Progenitor cell of endocrine pancreas (in vitro differentiated cells): ENCODE measurements around the gene ATG2B. TPM values are rescaled to one million over a fixed set of nuclear protein-coding genes. Genes with fewer than 3 reads are reported as not detected.

Source experiments
- DNase-seq: peaks from one replicate; pipeline ENCODE4 v3.0.0; 2021; ENCODE audit warnings: low spot score; ENCODE audit not compliant: unreplicated experiment
- H3K27ac Mint-ChIP-seq: 2 replicates; pipeline ENCODE4 v1.8.0; 2021; ENCODE audit warnings: mild to moderate bottlenecking, moderate library complexity, mixed read lengths
- H3K27me3 Mint-ChIP-seq: 2 replicates; pipeline ENCODE4 v1.8.0; 2021; ENCODE audit warnings: mixed read lengths
- H3K36me3 Mint-ChIP-seq: 2 replicates; pipeline ENCODE4 v1.8.0; 2022; ENCODE audit warnings: mixed read lengths; ENCODE audit not compliant: insufficient read depth
- H3K4me1 Mint-ChIP-seq: 2 replicates; pipeline ENCODE4 v1.8.0; 2021; ENCODE audit warnings: low read depth, mixed read lengths
- H3K4me3 Mint-ChIP-seq: 2 replicates; pipeline ENCODE4 v1.8.0; 2021; ENCODE audit warnings: low read depth, mild to moderate bottlenecking, moderate library complexity, mixed read lengths
- H3K9me3 Mint-ChIP-seq: 2 replicates; pipeline ENCODE4 v1.8.0; 2021; ENCODE audit warnings: low read depth, mixed read lengths
- CTCF ChIP-seq: fragments of 200-600 bp; sonication (generic); IDR thresholded peaks from one replicate; pipeline ENCODE4 v1.5.0; 2021; ENCODE audit warnings: antibody characterized with exemption, mild to moderate bottlenecking; ENCODE audit not compliant: unreplicated experiment
- total RNA-seq: library from RNA; stranded (reverse); gene quantifications from 2 replicates; pipeline ENCODE4 v1.2.1, GENCODE V29; 2021

The ATG2B gene
- total RNA-seq, 1 donor from 2014 or later, result 24.5 TPM

- peak; percentile 43 for TF ChIP-seq CTCF
- Mint-ChIP-seq H3K4me3 (no peak overlapping the region), H3K36me3 (peaks cover 10% of the 10 kb centered on the region), H3K4me1 (peaks cover 12% of the 10 kb centered on the region), H3K9me3 (no peaks in the 10 kb centered on the region), H3K27ac (no peak overlapping the region), H3K27me3 (no peaks in the 10 kb centered on the region)
- no peak for DNase-seq
Observed at GRCh38 chr14:96304956-96305355, 58.2 kb downstream of the ATG2B start.

- H3K27ac Mint-ChIP-seq, result no peak overlapping the region
- no peak for TF ChIP-seq CTCF
- H3K9me3 Mint-ChIP-seq, result no peaks in the 10 kb centered on the region
- no peak overlapping the region for H3K4me3 Mint-ChIP-seq
- H3K27me3 Mint-ChIP-seq, result no peaks in the 10 kb centered on the region
- no peak for DNase-seq
- H3K36me3 Mint-ChIP-seq, result peaks cover 11% of the 10 kb centered on the region
- peaks cover 4% of the 10 kb centered on the region for H3K4me1 Mint-ChIP-seq
Observed at GRCh38 chr14:96303981-96304380, 59.2 kb downstream of the ATG2B start.

GRCh38 chr14:96299441-96299840 is 63.7 kb downstream of the ATG2B start:
- Mint-ChIP-seq H3K36me3 (peaks cover 9% of the 10 kb centered on the region), H3K9me3 (no peaks in the 10 kb centered on the region), H3K4me1 (peaks cover 1% of the 10 kb centered on the region), H3K27me3 (no peaks in the 10 kb centered on the region), H3K27ac (peak overlapping the region; percentile 4), H3K4me3 (no peak overlapping the region)
- no peak for TF ChIP-seq CTCF
- no peak for DNase-seq

GRCh38 chr14:96297997-96298515 is 65.1 kb downstream of the ATG2B start:
- TF ChIP-seq CTCF, result no peak
- Mint-ChIP-seq H3K9me3 (no peaks in the 10 kb centered on the region), H3K27ac (no peak overlapping the region), H3K27me3 (no peaks in the 10 kb centered on the region), H3K36me3 (peaks cover 9% of the 10 kb centered on the region), H3K4me3 (no peak overlapping the region), H3K4me1 (peaks cover 11% of the 10 kb centered on the region)
- no peak for DNase-seq

- Mint-ChIP-seq H3K27ac (no peak overlapping the region), H3K27me3 (no peaks in the 10 kb centered on the region), H3K36me3 (peaks cover 9% of the 10 kb centered on the region), H3K9me3 (no peaks in the 10 kb centered on the region), H3K4me1 (peaks cover 12% of the 10 kb centered on the region), H3K4me3 (no peak overlapping the region)
- TF ChIP-seq CTCF, result peak; percentile 68
- no peak for DNase-seq
Observed at GRCh38 chr14:96297000-96297399, 66.1 kb downstream of the ATG2B start.
